NCI-H128 (cell line): ENCODE data around the gene EXOC4.

ENCODE experiments used
- DNase-seq: peaks from one replicate; lab custom pipeline; 2025; ENCODE audit not compliant: unreplicated experiment; lab: John Stamatoyannopoulos, UW

The EXOC4 gene

DNA sequence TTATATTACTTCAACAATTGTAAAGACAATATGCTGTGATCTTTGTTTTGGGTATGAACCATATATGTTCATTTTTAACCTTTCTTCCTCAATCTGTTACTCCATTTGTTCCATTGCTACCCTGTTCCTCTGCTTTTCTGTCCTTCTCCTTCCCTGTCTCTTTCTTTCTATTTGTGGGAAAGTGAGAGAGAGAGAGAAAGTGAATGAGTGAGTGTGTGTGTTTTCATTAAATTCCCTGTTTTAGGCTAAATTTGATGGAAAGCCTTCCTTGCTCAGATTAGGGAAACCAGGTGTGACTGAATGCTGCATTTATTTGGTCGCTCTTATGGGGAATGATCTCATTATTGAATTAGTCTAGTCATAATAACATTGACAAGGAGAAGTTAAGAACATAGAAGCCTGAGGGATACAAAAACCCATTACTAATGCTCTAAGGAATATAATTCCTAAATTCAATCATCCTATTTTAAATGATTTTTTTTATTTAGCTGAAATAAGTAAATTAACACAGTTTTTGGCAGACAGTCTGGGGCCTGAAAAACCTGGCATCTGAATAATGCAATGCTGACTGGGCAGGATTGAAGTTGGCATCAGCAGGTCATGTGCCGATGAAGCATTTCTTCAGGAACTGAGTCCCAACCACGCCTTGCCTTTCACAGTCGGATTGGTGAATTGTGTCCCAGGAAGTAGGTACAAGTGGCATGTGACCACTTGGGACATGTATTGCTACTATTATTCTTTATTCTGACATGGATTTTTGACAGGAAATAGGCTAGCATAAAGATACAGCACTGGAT, 756.6 kb downstream of the EXOC4 start:
- no peak for DNase-seq

DNA sequence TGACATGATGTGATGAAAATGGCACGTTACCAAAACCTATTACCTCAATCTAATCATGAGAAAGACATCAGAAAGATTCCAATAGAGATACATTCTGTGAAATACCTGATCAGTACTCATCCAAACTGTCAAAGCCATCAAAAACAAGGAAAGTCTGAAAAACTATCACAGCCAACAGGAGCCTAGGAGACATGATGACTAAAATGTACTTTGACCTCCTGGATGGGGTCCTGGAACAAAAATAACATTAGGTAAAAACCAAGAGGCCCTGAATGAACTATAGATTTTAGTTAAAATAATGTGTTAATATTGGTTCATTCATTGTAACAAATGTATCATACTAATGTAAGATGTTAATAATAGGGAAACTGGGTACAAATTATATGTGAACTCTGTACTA, 760.4 kb downstream of the EXOC4 start:
- DNase-seq = no peak

DNA sequence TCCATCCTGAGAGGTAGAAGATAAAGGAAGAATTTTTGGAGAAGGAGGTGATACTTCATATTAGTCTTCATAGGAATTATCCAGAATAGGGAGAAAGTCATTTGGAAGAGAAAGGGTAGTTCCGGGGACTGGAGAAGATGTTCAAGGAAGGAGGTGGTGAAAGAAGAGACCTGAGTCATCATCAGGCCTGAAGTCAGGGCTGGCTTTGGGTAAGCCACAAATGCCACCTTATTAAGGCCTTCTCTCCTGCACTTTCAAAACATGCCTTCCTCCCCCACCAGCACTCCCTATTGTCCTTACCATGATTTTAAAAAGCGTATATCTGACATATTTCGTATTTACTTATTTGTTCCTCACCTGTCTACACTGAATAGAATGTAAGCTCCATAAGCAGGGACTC, 762.1 kb downstream of the EXOC4 start:
- DNase-seq = no peak

DNA sequence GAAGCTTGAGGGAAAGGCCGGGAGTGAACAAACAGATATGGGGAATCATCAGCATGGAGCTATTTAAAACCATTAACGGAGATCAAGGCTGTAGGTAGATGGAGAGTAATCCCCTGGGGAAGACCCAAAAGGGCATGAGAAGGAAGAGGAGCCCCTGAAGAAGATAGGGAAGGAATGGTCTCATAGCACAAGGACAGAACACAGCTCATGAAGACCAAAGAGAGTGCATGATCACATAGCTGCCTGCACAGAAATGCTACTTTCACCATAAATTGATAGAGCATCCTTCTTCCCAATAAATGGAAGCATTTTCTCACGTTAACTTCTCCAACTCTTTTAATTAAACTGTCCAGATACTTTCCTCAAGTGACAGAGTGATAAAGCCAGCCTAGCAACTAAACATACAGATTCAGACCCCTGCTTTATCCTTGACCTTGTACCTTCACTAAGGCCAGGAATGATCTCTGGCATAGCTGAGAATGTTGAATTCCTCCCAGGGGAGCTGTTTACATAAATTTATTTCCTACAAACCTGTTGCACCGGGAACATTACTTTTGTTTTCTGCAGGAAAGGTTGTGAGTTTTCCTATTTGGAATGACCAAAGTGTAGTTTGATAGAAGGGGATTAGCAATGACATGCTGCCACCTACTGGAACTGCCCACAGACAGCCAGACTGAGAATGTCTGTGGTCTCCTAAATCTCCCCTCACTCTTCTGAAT, 763.5 kb downstream of the EXOC4 start:
- DNase-seq = no peak

DNA sequence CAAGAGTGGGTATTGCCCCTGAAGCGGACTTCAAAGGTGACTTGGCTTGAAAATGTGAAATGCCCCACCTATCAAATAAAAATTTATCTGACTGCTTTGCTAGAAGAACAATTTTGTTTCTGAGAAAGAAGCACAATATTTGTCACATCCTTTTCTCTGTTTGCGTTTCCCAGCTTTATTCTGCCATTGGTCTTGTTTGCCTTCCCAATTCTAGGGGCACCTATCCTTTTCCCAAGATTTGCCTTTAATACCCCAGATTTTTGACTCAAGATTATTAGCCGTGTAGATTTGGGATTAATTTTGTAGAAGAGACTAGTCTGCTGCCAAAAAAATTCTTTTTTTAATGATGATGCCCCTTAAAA, 764.0 kb downstream of the EXOC4 start:
- no peak for DNase-seq

DNA sequence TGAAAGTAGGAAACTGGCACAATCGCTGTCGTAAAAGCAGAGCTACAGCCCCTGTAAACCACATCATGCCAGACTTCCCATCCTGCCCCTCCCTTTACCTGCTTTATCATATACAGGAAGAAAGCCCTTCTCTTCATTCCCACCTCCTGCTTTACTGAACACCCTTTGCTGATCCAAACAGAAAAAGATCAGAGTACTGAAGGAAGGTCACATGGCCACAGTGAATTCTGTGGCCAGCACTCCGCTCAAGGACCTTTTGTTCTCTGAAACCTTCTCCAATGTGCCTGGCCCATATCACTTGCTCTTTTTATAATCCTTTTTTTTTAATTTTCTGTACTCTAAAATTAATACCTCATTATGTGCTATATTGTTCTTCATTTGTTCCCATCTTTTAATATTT, 765.4 kb downstream of the EXOC4 start:
- no peak for DNase-seq

DNA sequence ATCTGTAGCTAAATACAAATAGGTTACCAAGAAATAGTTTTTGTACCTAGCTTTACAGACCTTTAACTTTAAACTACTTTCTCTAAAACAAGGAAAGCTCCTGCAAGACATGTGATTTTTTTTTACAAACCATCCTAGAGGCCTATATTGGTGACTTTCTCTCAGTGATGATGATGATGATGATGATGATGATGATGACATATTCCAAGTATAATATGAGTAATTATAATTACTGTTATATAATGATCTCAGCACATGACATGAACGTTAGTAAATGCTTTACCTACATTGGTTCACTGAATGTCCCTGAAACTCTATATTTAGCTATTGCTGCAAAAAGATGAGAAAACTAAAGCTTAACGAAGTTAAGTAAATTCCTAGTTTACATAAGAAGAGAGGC, 766.4 kb downstream of the EXOC4 start:
- DNase-seq = no peak

DNA sequence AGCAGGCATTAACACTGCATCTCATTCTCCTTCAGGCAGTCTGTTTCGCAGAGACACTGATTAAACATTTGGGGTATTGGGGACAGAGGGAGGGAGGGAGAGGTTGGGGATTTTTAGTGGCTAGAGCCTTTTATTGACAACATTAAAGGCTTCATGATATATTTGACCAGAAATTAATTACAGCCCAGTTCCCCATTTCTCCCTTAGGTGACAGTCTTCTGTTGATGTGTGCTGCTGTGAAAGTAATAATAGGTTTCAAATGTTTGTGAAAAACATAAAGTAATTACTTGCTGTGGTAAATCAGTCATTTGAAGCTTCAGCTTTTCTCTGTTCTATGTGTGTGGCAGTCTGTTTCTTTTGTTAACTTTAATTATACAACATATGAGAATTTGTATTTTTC, 769.0 kb downstream of the EXOC4 start:
- DNase-seq = no peak

DNA sequence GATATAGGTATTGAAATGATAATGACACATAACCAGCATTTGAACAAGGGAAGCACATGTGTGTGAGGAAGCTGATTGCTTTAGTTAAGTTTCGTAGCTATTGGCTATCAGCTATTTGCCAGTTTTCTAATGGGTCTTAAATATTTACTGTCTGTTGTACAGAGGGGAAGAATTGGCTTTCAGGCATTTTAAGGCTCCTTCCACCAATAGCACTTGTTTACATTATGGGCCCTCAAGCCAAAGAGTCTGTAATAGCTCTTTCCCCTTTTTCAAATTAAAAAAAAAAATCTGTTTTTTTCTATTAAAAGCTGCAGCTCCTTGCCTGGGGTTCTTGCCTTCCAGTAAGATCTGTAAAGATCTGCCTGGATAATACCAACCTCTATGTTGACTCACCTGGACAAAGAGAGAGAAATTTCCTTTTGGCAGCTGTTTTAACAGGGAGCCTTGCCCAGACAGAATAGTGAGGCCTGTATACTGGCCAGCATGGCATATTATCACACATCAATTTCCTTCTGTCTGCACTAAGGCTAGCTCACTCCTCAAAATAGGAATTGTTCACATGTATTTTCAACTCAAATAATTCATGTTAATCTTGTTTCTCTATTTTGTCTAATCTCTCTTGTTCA, 769.5 kb downstream of the EXOC4 start:
- DNase-seq = no peak

DNA sequence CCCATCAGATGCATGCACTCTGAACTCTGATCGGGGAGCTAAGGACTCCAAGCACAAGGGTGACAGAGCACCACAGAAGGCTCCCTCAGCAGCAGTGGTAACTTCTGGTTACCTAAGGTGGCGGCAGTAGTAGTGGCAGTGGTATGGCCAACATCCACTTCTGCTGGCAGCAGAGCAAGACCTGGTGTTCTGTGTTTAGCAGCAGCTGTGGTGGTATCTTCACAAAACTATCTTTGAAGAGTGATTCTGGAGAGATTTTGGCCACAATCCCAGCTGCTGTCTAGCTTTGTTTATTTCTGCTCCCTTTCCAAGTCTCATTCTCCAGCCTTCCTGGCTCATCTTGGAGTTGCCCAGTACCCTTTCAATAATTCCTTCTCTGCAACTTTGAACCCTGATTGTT, 771.9 kb downstream of the EXOC4 start:
- no peak for DNase-seq

DNA sequence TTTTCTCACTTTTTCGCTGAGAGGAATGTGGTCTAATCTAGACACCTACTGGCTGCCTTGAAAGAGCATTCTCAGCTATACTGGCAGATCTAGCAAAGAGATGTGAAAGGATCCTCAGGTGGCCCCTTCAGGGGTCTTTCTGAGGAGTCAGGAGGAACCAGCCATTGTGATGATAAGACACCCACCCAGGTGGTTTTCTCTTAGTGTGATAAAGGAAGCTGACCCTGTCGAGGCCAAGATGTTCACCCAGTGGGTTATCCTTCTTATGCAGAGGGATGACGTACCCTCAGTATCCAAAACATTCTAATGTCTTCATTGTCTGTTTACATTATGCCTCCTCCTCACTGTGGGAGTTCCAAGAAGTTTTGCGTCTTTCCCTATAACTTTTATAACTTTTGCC, 776.0 kb downstream of the EXOC4 start:
- no peak for DNase-seq

DNA sequence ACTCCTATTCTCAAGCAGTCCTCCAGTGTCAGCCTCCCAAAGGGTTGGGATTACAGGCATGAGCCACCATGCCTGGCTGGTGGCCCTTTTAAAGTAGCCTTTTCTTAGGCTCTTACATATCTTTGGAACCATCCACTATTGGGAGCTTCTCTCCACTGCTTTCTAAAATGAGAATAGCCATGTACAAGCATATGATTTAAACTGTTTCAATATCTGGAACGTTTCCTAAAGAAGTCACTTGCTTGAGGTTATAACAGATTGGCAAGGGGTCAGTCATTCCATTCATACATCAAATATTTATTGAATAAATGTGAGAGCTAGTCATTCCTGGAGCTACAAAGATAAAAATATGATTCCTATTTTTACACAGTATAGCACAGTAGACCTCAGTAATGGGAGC, 776.9 kb downstream of the EXOC4 start:
- no peak for DNase-seq

DNA sequence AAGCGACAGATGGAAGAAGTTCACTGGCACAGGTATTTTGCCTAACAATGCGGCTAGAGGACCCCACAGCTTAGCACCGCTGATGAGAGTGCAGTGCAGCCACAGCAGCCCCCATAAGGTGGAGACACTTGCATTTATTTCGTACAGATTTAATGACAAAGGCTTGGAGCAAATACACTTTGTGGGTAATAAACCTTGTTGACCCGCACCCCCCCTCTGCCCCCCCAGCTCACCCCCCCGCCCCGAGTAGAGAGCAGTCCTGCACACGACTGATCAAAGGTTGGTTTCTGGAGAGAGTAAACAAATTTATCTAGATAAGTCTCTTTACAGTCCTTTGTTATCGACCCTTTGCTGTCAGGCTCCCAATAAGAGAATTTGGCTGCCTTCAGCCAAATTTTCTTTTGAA, 777.6 kb downstream of the EXOC4 start:
- DNase-seq = no peak

DNA sequence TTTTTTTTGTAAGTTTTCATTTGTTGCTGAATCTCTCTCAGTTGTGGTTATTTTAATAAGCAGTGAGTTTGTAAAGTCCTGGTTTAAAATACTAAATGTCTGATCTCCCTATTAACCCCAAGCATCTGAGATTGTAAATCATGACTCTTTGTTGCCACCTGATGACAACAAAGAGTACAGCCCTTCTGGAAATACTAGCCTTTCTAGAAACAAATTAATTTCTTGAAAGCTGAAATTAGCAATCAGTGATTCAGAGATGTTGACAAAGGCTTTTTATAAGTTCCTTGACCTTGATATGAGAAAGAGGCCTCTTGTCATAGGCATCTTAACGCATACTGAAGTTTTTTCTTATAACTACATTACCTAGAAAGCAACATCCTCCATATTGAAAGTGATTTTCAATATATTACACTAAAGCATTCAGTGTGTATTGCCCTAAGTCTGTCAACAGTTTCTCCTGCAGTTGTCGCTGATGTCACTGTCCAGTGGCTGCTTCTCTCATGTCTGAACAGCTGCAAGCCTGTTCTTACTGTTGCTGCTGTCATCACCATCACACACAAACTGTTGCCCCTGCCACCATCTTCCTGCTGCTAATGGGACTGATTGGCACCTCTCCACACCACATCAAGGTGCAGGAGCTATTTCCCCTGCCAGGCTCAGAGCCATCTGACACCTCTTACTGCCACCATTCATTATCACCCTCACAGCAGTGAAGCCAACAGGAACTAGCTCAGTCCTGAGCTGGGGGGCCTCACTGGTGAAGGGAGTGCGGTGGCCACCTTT, 779.1 kb downstream of the EXOC4 start:
- DNase-seq = no peak

DNA sequence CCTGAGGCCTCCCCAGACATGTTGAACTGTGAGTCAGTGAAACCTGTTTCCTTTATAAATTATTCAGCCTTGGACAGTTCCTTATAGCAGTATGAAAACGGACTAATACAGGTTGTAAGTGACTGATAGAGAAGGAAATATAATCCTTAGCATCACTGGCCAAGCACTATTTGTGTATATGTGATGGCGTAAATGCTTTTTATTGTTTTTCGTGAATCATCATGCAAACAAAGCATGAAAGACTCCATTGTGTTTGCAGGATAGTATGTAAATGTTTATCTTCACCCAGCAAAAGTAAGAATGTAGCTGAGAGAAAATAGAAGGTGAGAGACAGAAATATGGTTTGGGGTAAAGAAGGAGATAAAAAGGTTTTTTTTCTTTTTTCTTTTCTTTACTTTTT, 781.8 kb downstream of the EXOC4 start:
- DNase-seq = no peak

DNA sequence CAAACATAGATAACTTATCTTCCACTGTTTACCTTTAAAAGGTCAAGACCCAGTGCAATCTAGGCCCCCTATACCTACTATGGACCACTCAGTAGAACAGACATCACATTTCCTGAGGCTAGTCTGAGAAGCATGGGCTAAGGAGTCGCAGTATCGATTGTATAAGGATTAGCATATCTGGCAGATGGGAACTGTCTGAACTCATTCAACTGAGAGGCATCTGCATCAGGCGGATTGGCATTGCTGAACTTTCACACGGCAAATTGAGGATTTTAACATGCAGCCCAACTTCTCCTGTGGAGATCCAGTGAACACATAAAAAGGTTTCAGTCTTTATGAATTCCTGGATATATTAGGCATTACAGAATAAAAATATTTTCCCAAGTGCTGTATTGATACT, 785.1 kb downstream of the EXOC4 start:
- no peak for DNase-seq

DNA sequence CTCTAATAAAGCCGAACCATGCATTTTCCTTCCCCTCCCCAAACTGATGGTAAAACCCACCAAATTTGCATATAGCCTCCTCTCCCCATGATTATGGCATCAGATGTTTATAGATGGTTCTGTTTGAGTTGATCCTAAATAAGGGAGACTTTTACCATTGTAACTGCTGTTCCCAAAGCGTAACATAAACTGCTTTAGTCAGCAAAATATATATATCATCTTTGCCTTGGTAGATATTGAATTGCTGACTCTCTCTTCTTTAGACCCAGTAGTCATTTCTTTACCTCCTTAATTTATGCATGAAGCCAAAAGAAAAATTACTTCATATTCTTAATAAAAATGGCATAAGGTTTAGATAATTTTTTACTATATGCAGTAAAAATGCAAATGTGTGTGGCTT, 788.1 kb downstream of the EXOC4 start:
- no peak for DNase-seq

DNA sequence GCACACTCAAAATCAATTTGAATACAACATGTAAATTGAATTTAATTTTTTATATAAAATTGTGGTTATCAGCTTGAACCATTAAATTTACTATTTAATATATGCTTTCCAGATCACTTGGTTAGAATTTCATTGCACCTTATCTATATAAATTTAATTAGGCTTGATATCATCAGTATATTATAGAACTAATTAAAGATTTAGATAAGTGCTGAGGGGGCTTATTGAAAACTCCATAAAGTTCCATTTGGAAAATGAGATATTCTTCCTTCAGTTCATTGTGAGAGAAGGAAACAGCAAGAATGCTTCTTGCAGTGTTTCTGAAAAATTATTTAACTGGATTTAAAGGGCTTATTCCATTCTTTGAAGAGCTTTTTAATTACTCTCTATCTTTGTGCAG, 788.6 kb downstream of the EXOC4 start:
- DNase-seq = no peak

DNA sequence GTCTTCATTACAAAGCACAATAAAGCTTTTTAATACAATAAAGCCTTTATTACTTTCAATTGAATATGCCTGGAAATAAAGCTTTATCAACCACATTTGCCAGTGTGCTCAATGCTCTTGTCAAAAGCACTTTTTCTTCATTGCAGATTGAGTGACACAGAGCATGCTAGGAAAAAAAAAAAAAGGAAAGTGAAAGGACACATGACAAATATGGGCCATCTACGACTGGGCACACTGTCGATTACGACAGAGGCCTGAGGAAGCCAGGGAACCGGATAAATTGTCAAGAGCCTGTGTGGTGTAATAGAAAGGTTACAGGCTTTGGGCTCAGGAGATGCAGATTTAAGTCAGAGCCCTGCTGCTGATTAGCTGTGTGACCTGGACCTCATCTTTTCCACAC, 789.4 kb downstream of the EXOC4 start:
- no peak for DNase-seq

DNA sequence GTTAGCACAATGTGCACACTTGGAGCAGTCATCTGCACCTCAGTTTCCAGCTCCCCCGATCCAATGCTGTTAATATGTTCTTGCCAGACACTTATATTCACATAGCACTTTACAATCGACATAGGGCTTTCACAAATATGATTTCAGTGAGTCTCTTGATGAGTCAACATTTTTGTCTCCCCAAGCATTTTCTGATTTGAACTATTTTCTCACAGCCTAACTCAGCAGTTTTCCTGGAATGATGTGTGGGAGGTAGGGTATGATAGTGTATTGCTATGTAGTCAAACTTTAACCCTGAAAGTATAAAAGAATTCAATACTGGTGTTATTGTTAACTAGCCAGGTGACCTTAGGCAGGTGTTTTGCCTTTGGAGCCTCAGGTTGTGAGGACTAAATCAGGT, 791.8 kb downstream of the EXOC4 start:
- DNase-seq = no peak

DNA sequence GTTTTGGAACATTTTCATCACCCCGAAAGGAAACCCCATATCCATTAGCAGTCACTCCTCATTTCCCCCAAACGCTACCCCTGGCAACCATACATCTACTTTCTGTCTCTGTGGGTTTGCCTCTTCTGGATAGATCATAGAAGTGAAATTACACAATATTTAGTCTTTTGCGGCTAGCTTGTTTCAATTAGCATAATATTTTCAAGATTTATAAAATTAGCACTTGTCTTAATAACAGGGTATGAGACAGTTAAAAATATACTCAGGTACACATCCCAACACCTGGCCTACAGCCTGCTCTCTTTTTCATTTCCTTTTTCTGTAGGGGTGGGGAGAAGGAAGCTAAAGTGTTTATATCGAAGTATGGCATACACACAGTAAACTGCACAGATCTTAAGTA, 792.8 kb downstream of the EXOC4 start:
- DNase-seq = no peak
